HUES64 (cell line): ENCODE results near the gene NHLRC2.
"Not testable (repeated sequence)": the region's sequence is repeated elsewhere in the genome, so short reads cannot be mapped to it uniquely, and the experiment has no call there.

Experiments
- H3K27ac ChIP-seq: 2 replicates; pipeline ENCODE4 v1.7.0; 2013; ENCODE audit warnings: low read depth, low read length, inconsistent platforms
- H3K27me3 ChIP-seq: 2 replicates; pipeline ENCODE4 v1.6.1; 2013; ENCODE audit warnings: mild to moderate bottlenecking, low read length; ENCODE audit not compliant: insufficient read depth
- H3K36me3 ChIP-seq: 2 replicates; pipeline ENCODE4 v1.6.1; 2013; ENCODE audit warnings: mild to moderate bottlenecking, low read length; ENCODE audit not compliant: insufficient read depth
- H3K4me1 ChIP-seq: 2 replicates; pipeline ENCODE4 v1.6.1; 2013; ENCODE audit warnings: mild to moderate bottlenecking, low read length, moderate library complexity; ENCODE audit not compliant: insufficient read depth
- H3K4me3 ChIP-seq: 2 replicates; pipeline ENCODE4 v1.5.1; 2013; ENCODE audit warnings: mild to moderate bottlenecking, low read length, moderate library complexity
- H3K9ac ChIP-seq: 2 replicates; pipeline ENCODE4 v1.6.1; 2013; ENCODE audit warnings: mild to moderate bottlenecking, low read depth, low read length
- H3K9me3 ChIP-seq: 2 replicates; pipeline ENCODE4 v1.6.1; 2013; ENCODE audit warnings: low read depth, low read length; ENCODE audit not compliant: insufficient read depth
- WGBS: fragments of 150-250, 120-280 bp; methylation state at CpG from one replicate; pipeline ENCODE4 v1.1.7; 2013; ENCODE audit warnings: missing lambda C conversion rate; 5-methylcytosine and 5-hydroxymethylcytosine counted together

The NHLRC2 gene

DNA sequence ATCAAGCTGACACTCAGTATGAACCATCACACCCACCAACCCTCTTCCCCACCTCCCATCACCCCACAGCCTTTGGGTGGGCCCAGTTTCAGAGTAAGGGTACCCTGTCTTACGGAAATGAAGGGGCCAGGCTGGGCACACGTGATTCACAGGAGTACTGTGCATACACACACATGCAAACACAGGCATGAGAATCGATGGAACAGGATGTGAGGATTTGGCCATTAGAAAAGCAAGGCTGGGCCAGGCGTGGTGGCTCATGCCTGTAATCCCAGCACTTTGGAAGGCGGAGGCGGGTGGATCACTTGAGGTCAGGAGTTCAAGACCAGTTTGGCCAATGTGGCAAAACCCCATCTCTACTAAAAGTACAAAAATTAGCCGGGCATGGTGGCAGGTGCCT lies 88.7 kb downstream of the NHLRC2 start:
- H3K9ac ChIP-seq: not testable (repeated sequence)
- 96% methylated on average over 7 of the region's 7 CpGs for WGBS

DNA sequence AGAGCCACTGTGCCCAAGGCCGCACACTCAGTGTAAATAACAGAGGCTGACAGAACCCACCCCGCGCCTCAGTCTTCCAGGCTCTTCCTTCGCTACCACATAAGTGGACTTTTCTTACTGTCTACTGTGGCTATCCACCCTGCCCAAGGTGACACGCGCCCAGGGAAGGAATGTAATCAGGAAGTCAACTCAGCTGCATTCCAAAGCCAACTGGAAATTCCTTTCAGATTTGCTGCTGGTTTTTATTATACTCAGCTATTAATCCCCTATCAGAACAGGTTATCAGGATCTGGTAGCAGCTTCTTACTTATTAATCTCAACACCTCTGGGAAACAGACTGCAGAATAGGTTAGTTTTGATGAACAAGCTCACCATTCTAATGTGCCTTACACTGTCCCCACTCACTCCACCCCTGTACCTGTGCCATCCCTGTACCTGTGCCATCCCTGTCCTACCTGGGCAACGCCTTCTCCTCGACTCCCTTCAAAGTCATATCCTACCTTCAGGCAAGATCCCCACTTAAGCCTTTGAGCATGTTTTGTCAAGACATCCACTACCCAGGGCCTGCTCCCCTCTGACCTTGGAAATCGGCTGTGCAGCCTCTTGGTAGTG lies 90.7 kb downstream of the NHLRC2 start:
- 91% methylated on average over 9 of the region's 9 CpGs for WGBS
- H3K4me1 ChIP-seq: no peaks in the 10 kb centered on the region
- H3K36me3 ChIP-seq: no peaks in the 10 kb centered on the region
- no peaks in the 10 kb centered on the region for H3K27me3 ChIP-seq
- H3K4me3 ChIP-seq: no peak overlapping the region
- H3K27ac ChIP-seq: no peak overlapping the region
- no peak overlapping the region for H3K9ac ChIP-seq
- H3K9me3 ChIP-seq: no peaks in the 10 kb centered on the region

More for the DNA sequence above, 88.7 kb downstream of the NHLRC2 start:
- not testable (repeated sequence) for H3K36me3 ChIP-seq, H3K4me1 ChIP-seq, H3K4me3 ChIP-seq, H3K27ac ChIP-seq, H3K9me3 ChIP-seq, H3K27me3 ChIP-seq

DNA sequence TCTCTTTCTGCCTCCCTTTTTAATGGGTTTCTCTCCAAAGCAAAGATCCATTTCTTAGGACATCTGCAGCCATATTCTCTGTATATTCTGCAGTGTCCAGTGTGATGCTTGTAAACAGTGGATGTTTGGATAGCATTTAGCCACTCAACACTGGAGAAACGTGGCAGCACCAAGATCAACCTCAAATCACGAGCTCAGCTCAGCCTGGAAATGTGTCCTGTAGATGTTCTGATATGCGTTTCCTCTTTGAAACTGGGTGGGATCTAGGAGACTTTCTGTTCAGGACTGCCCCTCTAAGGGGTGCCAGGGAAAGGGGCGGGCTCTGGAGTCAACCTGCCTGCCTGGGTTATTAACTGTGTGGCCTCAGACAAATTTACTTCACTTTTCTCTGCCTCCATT lies 91.2 kb downstream of the NHLRC2 start:
- H3K27ac ChIP-seq: no peak overlapping the region
- H3K9ac ChIP-seq: no peak overlapping the region
- no peaks in the 10 kb centered on the region for H3K9me3 ChIP-seq
- no peak overlapping the region for H3K4me3 ChIP-seq
- no peaks in the 10 kb centered on the region for H3K4me1 ChIP-seq
- no peaks in the 10 kb centered on the region for H3K36me3 ChIP-seq
- no peaks in the 10 kb centered on the region for H3K27me3 ChIP-seq
- WGBS: 95% methylated on average over 4 of the region's 4 CpGs

DNA sequence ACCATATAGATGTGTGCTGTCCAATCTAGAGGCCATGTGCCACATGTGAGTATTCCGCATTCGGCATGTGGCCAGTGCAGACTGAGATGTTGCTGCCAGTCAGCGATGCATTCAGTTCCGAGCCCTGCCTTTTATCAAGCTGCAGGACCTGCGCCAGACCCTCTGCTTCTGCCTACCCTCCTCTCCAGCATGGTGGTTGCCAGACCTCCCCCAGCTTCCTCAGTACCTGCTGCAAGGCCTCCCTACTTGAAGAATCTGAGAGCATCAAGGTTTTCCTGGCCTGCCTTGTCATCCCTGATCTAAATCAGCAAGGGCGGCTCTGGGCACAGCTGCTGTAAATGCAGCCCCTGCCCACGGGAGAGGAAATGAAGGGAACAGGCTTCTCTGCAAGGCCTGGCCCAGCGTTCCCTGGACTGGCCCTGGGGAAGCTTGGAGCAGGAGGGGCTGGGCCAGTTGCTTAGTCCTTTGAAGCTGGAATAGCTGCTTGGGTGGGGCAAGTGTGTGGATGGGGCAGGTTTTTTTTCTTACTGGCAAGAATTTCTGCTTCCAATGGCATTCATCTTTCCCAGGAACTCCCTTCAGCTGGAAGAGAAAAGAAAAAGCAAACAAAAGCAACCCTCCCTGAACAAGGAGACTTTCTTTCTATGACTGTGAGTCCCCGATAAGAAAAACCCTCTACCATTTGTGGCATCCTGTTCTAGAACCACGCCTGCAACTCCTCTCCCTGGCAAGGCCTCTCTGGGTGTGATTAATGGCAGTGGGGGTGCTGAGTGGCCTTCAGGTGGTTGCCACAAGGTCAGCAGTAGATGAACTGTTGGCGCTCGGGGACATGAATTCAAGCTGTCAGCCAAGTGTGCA lies 93.0 kb downstream of the NHLRC2 start:
- Histone ChIP-seq H3K9me3 (no peaks in the 10 kb centered on the region), H3K27me3 (no peaks in the 10 kb centered on the region), H3K27ac (no peak overlapping the region), H3K9ac (no peak overlapping the region), H3K36me3 (no peaks in the 10 kb centered on the region), H3K4me3 (no peak overlapping the region), H3K4me1 (no peaks in the 10 kb centered on the region)
- WGBS: 89% methylated on average over 12 of the region's 12 CpGs

DNA sequence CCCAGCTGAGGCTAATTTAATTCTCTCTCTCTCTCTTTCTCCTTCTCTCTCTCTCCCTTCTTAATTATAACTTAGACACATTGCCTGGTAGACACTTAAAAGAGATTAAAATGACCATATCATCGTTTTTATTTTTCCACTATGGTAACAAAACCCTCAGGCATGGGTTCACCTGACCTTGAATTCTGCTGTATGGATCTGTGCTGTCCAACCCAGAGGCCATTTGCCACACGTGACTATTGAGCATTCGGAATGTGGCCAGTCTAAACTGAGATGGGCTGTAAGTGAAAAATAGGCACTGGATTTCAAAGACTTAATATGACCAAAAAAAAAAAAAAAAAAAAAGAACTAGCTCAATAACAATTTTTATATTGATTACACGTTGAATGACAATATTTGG lies 93.6 kb downstream of the NHLRC2 start:
- Histone ChIP-seq H3K9me3 (no peaks in the 10 kb centered on the region), H3K27ac (no peak overlapping the region), H3K4me1 (no peaks in the 10 kb centered on the region), H3K27me3 (no peaks in the 10 kb centered on the region), H3K36me3 (no peaks in the 10 kb centered on the region), H3K9ac (no peak overlapping the region), H3K4me3 (no peak overlapping the region)
- 90% methylated on average over 3 of the region's 4 CpGs for WGBS

DNA sequence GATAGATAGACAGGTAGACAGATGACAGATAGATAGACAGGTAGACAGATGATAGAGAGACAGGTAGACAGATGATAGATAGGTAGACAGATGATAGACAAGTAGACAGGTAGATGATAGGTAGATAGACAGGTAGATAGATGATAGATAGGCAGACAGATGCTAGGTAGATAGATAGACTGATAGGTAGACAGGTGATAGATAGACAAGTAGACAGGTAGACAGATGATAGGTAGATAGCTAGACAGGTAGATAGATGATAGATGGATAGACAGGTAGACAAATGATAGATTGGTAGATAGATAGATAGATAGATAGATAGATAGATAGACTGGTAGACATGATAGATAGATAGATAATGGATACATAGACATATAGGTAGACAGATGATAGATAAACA lies 95.8 kb downstream of the NHLRC2 start:
- no peaks in the 10 kb centered on the region for H3K27me3 ChIP-seq
- H3K4me3 ChIP-seq: no peak overlapping the region
- H3K4me1 ChIP-seq: no peaks in the 10 kb centered on the region
- H3K9me3 ChIP-seq: no peaks in the 10 kb centered on the region
- no peak overlapping the region for H3K9ac ChIP-seq
- no peaks in the 10 kb centered on the region for H3K36me3 ChIP-seq
- no peak overlapping the region for H3K27ac ChIP-seq

DNA sequence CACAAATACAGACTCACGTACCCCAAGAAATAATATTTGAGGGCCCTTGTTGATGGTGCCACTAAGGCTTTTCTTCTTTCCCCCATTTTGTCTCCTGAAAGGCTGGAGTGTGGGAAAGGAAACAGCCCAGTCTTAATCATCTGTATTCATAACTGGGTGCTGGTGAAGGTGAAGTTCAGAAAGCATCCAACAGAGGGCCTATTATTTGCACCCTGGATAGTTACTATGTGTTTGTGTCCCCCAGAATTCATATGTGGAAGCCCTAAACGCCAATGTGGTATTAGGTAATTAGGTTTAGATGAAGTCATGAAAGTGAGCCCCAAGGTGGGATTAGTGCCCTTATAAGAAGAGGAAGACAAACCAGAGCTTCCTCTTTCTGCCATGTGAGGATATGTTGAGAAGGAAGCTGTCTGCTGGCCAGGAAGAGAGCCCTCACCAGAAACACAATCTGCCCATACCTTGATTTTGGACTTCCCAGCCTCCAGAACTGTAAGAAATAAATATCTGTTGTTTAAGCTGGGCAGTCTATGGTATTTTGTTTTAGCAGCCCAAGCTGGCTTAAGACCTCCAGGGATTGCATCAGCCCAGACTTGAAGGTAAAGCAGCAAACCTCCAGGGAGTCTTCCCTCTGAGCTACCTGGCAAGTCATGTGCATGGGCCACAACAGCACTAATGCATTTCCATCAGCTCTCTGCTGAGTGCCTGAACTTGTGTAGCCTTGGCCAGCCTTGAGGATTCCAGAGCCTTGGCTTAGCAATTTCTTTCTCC lies 99.2 kb downstream of the NHLRC2 start:
- WGBS: 80% methylated on average over 2 of the region's 2 CpGs
- Histone ChIP-seq H3K9ac (no peak overlapping the region), H3K4me1 (no peaks in the 10 kb centered on the region), H3K9me3 (no peaks in the 10 kb centered on the region), H3K36me3 (no peaks in the 10 kb centered on the region), H3K27ac (no peak overlapping the region), H3K4me3 (no peak overlapping the region), H3K27me3 (no peaks in the 10 kb centered on the region)

DNA sequence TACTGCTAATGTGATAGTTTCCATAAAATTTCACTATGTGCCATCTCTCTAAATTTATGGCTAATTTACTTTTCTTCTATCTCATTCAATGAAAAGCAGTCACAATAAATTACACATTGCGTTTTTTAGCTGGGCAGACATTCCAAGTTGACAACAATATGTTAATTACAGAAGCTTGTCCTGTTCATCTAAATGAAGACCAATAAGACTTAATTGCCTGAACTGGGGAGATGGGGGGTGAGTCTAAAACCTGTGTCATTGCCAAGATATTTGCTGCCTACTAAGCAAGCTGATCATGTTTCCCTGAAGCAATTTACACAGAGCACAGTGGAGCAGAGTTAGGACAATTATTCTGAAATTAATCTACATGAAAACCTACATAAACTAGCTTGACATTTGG lies 99.9 kb downstream of the NHLRC2 start:
- 82% methylated on average over 1 of the region's 1 CpG for WGBS
- no peaks in the 10 kb centered on the region for H3K9me3 ChIP-seq
- no peaks in the 10 kb centered on the region; the same call in 1 of the 2 replicates for H3K4me1 ChIP-seq
- H3K4me3 ChIP-seq: no peak overlapping the region
- H3K27me3 ChIP-seq: no peaks in the 10 kb centered on the region
- H3K9ac ChIP-seq: no peak overlapping the region
- no peak overlapping the region for H3K27ac ChIP-seq
- H3K36me3 ChIP-seq: no peaks in the 10 kb centered on the region

DNA sequence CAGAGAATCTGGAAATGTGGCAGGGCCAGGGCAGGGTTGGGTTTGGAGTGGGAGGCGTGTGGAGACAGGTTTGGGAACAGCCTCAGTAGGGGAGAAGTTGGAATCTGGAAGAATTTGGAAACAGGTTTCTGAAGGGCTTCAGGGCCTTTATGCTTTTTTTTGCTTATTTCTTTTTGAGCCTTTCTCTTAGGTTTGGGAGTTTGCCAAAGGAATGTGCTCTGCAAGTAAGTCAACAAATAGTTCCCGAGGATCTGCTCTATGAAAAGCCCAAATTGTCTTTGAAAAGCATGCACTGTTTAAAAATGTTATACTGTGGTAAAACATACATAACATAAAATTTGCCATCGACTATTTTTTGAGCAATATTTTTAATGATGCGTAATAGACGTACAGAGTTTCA lies 102.6 kb downstream of the NHLRC2 start:
- H3K27me3 ChIP-seq: no peaks in the 10 kb centered on the region
- WGBS: 96% methylated on average over 5 of the region's 5 CpGs
- H3K27ac ChIP-seq: no peak overlapping the region
- H3K4me1 ChIP-seq: no peaks in the 10 kb centered on the region; the same call in 1 of the 2 replicates
- no peaks in the 10 kb centered on the region for H3K9me3 ChIP-seq
- H3K4me3 ChIP-seq: no peak overlapping the region
- H3K36me3 ChIP-seq: no peaks in the 10 kb centered on the region
- H3K9ac ChIP-seq: no peak overlapping the region

DNA sequence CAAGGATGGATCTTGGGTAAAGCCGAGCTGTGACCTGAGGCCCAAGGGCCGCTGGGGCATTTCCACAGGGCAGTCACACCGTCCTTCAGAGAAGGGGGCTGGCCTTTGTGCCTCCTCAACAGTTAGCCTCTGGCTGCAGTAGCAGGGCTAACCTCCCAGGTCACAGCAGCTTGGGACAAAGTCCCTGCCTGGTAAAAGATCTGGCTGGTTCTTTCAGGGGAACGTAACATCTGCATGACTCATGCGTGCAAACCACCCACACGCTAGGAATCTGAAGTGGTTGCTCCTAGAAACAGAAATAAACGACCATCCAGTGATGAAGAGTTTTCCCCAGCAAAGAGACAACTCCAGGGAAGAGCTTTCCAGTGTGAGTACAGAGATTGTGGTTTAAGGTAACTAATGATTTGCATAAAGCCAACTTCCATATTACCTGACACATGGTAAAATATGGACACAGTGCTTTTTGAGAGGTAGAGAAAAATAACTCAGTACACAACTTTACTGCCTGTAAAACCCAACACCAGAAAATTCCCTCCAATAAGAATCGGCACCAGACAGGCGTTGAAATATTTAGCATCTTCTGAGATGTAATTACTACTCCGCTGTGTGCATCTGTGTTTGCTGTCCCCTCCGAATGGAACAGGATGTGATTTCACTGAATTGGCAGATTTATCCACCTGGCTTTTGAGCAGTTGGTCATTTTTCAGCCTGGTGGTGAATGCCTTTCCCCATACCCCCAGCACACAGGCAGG lies 104.3 kb downstream of the NHLRC2 start:
- Histone ChIP-seq H3K4me3 (no peak overlapping the region), H3K36me3 (no peaks in the 10 kb centered on the region), H3K27me3 (no peaks in the 10 kb centered on the region), H3K9ac (no peak overlapping the region; the same call in 1 of the 2 replicates), H3K4me1 (no peaks in the 10 kb centered on the region; the same call in 1 of the 2 replicates), H3K9me3 (no peaks in the 10 kb centered on the region), H3K27ac (no peak overlapping the region)
- 87% methylated on average over 11 of the region's 11 CpGs for WGBS

DNA sequence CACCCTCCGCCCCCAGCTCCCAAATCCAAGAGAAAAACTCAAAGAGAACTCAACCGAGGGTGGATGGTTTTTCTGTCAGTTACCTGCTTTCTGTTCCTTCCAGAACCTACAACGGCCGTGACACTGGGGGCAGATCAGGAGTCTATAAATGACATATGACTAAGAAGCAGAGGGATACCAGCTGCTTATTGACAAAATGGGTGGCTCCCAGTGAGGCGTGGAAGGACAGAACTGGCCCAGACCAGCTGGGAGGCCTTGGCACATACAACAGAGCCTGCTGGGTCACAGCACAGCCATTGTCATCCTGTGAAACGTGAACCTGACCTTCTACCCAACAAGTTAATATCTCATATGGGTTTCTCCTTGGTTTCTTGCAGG lies 104.9 kb downstream of the NHLRC2 start:
- Histone ChIP-seq H3K4me3 (no peak overlapping the region), H3K27ac (no peak overlapping the region), H3K27me3 (no peaks in the 10 kb centered on the region), H3K36me3 (no peaks in the 10 kb centered on the region), H3K4me1 (no peaks in the 10 kb centered on the region; the same call in 1 of the 2 replicates), H3K9me3 (no peaks in the 10 kb centered on the region), H3K9ac (no peak overlapping the region)
- WGBS: 95% methylated on average over 6 of the region's 6 CpGs
